Liver (tissue), 9 donors: ENCODE measurements around the gene TERC. TPM values are rescaled to one million over a fixed set of nuclear protein-coding genes. Genes with fewer than 3 reads are reported as not detected.

Experiments
- DNase-seq: peaks from one replicate; pipeline ENCODE4 v3.0.0-alpha.2; 2017; ENCODE audit warnings: low spot score
- H3K27ac ChIP-seq, 2 donors: one replicate each; pipeline ENCODE4 v1.7.0; 2013; ENCODE audit warnings: inconsistent platforms in 2 of 2, low read length in 2 of 2, control low read depth in 1 of 2, low read depth in 1 of 2, mild to moderate bottlenecking in 1 of 2
- H3K27me3 ChIP-seq, 4 donors: one replicate each; pipeline versions ENCODE4 v1.6.1 to v1.7.0; 2013; ENCODE audit warnings: low read length in 3 of 4, inconsistent platforms in 1 of 4, mild to moderate bottlenecking in 1 of 4, moderate library complexity in 1 of 4; ENCODE audit not compliant: control insufficient read depth in 4 of 4, insufficient read depth in 4 of 4
- H3K36me3 ChIP-seq, 4 donors: one replicate each; pipeline versions ENCODE4 v1.6.1 to v1.7.0; 2013; ENCODE audit warnings: low read length in 3 of 4, mild to moderate bottlenecking in 3 of 4, low read depth in 1 of 4, moderate library complexity in 1 of 4; ENCODE audit not compliant: control insufficient read depth in 4 of 4, insufficient read depth in 3 of 4
- H3K4me1 ChIP-seq, 4 donors: one replicate each; pipeline versions ENCODE4 v1.6.1 to v1.7.0; 2013; ENCODE audit warnings: low read length in 3 of 4, mild to moderate bottlenecking in 3 of 4, moderate library complexity in 1 of 4; ENCODE audit not compliant: control insufficient read depth in 4 of 4, insufficient read depth in 4 of 4
- H3K4me3 ChIP-seq, 3 donors: one replicate each; pipeline versions ENCODE4 v1.6.1 to v1.7.0; 2013; ENCODE audit warnings: low read length in 3 of 3, control low read depth in 1 of 3, low read depth in 1 of 3, mild to moderate bottlenecking in 1 of 3
- H3K9ac ChIP-seq, 2 donors: one replicate each; pipeline ENCODE4 v1.7.0; 2013; ENCODE audit warnings: low read length in 2 of 2, mild to moderate bottlenecking in 2 of 2, moderate library complexity in 2 of 2, control low read depth in 1 of 2, low read depth in 1 of 2
- H3K9me3 ChIP-seq, 4 donors: one replicate each; pipeline versions ENCODE4 v1.6.1 to v1.7.0; 2013; ENCODE audit warnings: low read length in 3 of 4; ENCODE audit not compliant: control insufficient read depth in 4 of 4
- ATF3 ChIP-seq: IDR thresholded peaks from 2 replicates; pipeline ENCODE4 v1.6.1; 2016; ENCODE audit warnings: antibody characterized with exemption
- CTCF ChIP-seq: fragments of 150-350 bp; IDR thresholded peaks from 2 replicates; pipeline ENCODE4 v1.5.1; 2017; ENCODE audit warnings: improper control_type of control experiment, low read depth, low read length; ENCODE audit not compliant: missing input control
- EGR1 ChIP-seq, 2 donors: IDR thresholded peaks; 2 replicates each; pipeline ENCODE4 v1.6.1; 2016 to 2018; ENCODE audit warnings: antibody characterized with exemption in 2 of 2, low read depth in 2 of 2
- FOXA1 ChIP-seq: IDR thresholded peaks from 2 replicates; pipeline ENCODE4 v1.6.1; 2016; ENCODE audit warnings: antibody characterized with exemption
- FOXA2 ChIP-seq: IDR thresholded peaks from 2 replicates; pipeline ENCODE4 v1.6.1; 2016; ENCODE audit warnings: antibody characterized with exemption
- GABPA ChIP-seq, 2 donors: IDR thresholded peaks in 1 of 2; conservative IDR thresholded peaks in 1 of 2; 2 replicates each; pipeline ENCODE4 v1.6.1; 2016; ENCODE audit warnings: antibody characterized with exemption in 2 of 2, mild to moderate bottlenecking in 1 of 2, moderate library complexity in 1 of 2
- HNF4A ChIP-seq, 2 donors: conservative IDR thresholded peaks; 2 replicates each; pipeline ENCODE4 v1.6.1; 2016; ENCODE audit warnings: antibody characterized with exemption in 2 of 2, mild to moderate bottlenecking in 2 of 2
- HNF4G ChIP-seq: IDR thresholded peaks from 2 replicates; pipeline ENCODE4 v1.6.1; 2016; ENCODE audit warnings: antibody characterized with exemption
- JUND ChIP-seq, 2 donors: IDR thresholded peaks; 2 replicates each; pipeline ENCODE4 v1.6.1; 2016; ENCODE audit warnings: antibody characterized with exemption in 2 of 2
- MAX ChIP-seq: IDR thresholded peaks from 2 replicates; pipeline ENCODE4 v1.6.1; 2016; ENCODE audit warnings: antibody characterized with exemption
- NR2F2 ChIP-seq: IDR thresholded peaks from 2 replicates; pipeline ENCODE4 v1.6.1; 2016; ENCODE audit warnings: antibody characterized with exemption
- RAD21 ChIP-seq, 2 donors: IDR thresholded peaks; 2 replicates each; pipeline ENCODE4 v1.6.1; 2016; ENCODE audit warnings: antibody characterized with exemption in 2 of 2, mild to moderate bottlenecking in 2 of 2
- REST ChIP-seq: IDR thresholded peaks from 2 replicates; pipeline ENCODE4 v1.6.1; 2016; ENCODE audit warnings: antibody characterized with exemption, mild to moderate bottlenecking
- RXRA ChIP-seq, 2 donors: IDR thresholded peaks; 2 replicates each; pipeline ENCODE4 v1.6.1; 2017 to 2018; ENCODE audit warnings: antibody characterized with exemption in 2 of 2, mild to moderate bottlenecking in 1 of 2
- SP1 ChIP-seq: IDR thresholded peaks from 2 replicates; pipeline ENCODE4 v1.6.1; 2018; ENCODE audit warnings: antibody characterized with exemption, mild to moderate bottlenecking
- TAF1 ChIP-seq: conservative IDR thresholded peaks from 2 replicates; pipeline ENCODE4 v1.6.1; 2016; ENCODE audit warnings: antibody characterized with exemption, mild to moderate bottlenecking
- YY1 ChIP-seq: IDR thresholded peaks from 2 replicates; pipeline ENCODE4 v1.6.1; 2016; ENCODE audit warnings: antibody characterized with exemption, mild to moderate bottlenecking
- ZBTB33 ChIP-seq: IDR thresholded peaks from 2 replicates; pipeline ENCODE4 v1.6.1; 2016; ENCODE audit warnings: antibody characterized with exemption
- WGBS: extraction: QIAGEN DNeasy Blood & Tissue Kit; methylation state at CpG from one replicate; pipeline ENCODE4 v1.1.7; 2013; 5-methylcytosine and 5-hydroxymethylcytosine counted together
- polyA plus RNA-seq, 2 donors: library from polyadenylated mRNA; stranded (reverse) in 1 of 2; unstranded in 1 of 2; fragments of 200-250 nt in 1 of 2; fragments of >200 nt in 1 of 2; fragmentation: Nextera tagmentation in 1 of 2; extraction: Ambion mirVana in 1 of 2; gene quantifications; one replicate each; pipeline versions ENCODE4 v1.2.1 to v1.2.3, GENCODE V29; 2013 to 2015
- total RNA-seq, 2 donors: library from RNA; depleted of rRNA; stranded (reverse); fragments of >200 nt; gene quantifications; one replicate each; pipeline ENCODE4 v1.2.3, GENCODE V29; 2014
- donor health status: healthy.
- donor health status: healthy.
- donor health status: healthy.
- donor health status: healthy.
- donor health status: healthy.

The TERC gene
- total and polyA plus RNA-seq, 4 donors: 0.85 to 207 (median 55.1) TPM; not detected in 1

GRCh38 chr3:169787120-169787519 is 22.3 kb upstream of the TERC start:
- no peaks in the 10 kb centered on the region for H3K9me3 ChIP-seq
- no peak overlapping the region for H3K9ac ChIP-seq
- no peak overlapping the region for H3K27ac ChIP-seq
- no peak for TF ChIP-seq SP1
- TF ChIP-seq REST: no peak
- TF ChIP-seq ATF3: no peak
- TF ChIP-seq TAF1: no peak
- no peak for TF ChIP-seq FOXA1
- no peak for TF ChIP-seq YY1
- no peak for TF ChIP-seq FOXA2
- no peak for TF ChIP-seq HNF4G
- no peak for TF ChIP-seq JUND (IDR thresholded peaks at IDR 0.05)
- TF ChIP-seq GABPA (IDR thresholded peaks at IDR 0.05 in 1 of 2, conservative IDR thresholded peaks at IDR 0.05 in 1 of 2): no peak
- TF ChIP-seq ZBTB33: no peak
- no peak for TF ChIP-seq NR2F2
- no peak for TF ChIP-seq CTCF
- TF ChIP-seq HNF4A (conservative IDR thresholded peaks at IDR 0.05): no peak
- no peak for TF ChIP-seq RXRA (IDR thresholded peaks at IDR 0.05)
- no peak for TF ChIP-seq RAD21 (IDR thresholded peaks at IDR 0.05)
- TF ChIP-seq EGR1 (IDR thresholded peaks at IDR 0.05; ENCODE audit: low read depth in 2 of 2): no peak
- TF ChIP-seq MAX: no peak
- peaks cover 1 to 44% (median 37%) of the 10 kb centered on the region in 4 donors for H3K36me3 ChIP-seq
- 97% methylated on average over 4 of the region's 4 CpGs for WGBS
- no peaks in the 10 kb centered on the region for H3K4me1 ChIP-seq
- H3K4me3 ChIP-seq: no peak overlapping the region
- DNase-seq: no peak
- H3K27me3 ChIP-seq: no peaks in the 10 kb centered on the region
